Upper lobe of left lung (tissue), 6 donors: ENCODE results near the gene P2RY6. TPM values are rescaled to one million over a fixed set of nuclear protein-coding genes. Genes with fewer than 3 reads are reported as not detected.

Experiments
- ATAC-seq, 2 donors: fragments of 200-7000 bp; cut with Tn5 transposase; one replicate each; pipeline ENCODE4 v1.9.1; 2022; ENCODE audit warnings: mild to moderate bottlenecking in 2 of 2, moderate library complexity in 2 of 2; ENCODE audit not compliant: low FRiP score in 2 of 2
- DNase-seq, 2 donors: peaks; one replicate each; pipeline ENCODE4 v3.0.0-alpha.2; 2019 to 2020
- H3K27ac ChIP-seq, 4 donors: fragments of 200-600 bp; sonication (generic); one replicate each; pipeline ENCODE4 v1.5.1; 2016 to 2019
- H3K27me3 ChIP-seq, 4 donors: fragments of 200-600 bp; sonication (generic); one replicate each; pipeline ENCODE4 v1.5.1; 2017 to 2019
- H3K36me3 ChIP-seq, 4 donors: fragments of 200-600 bp; sonication (generic); one replicate each; pipeline ENCODE4 v1.5.1; 2016 to 2019
- H3K4me1 ChIP-seq, 4 donors: fragments of 200-600 bp; sonication (generic); one replicate each; pipeline ENCODE4 v1.5.1; 2018 to 2019
- H3K4me3 ChIP-seq, 4 donors: fragments of 200-600 bp; sonication (generic); one replicate each; pipeline ENCODE4 v1.5.1; 2017 to 2019; ENCODE audit warnings: mild to moderate bottlenecking in 2 of 4, moderate library complexity in 1 of 4
- H3K9me3 ChIP-seq, 4 donors: fragments of 200-600 bp; sonication (generic); one replicate each; pipeline ENCODE4 v1.5.1; 2018 to 2019
- CTCF ChIP-seq, 6 experiments: fragments of 450-650 bp in 4 of 6; fragments of 200-600 bp in 2 of 6; sonication (generic) in 2 of 6; IDR thresholded peaks; one replicate each; pipeline ENCODE4 v1.5.1; 2016 to 2019; ENCODE audit warnings: antibody characterized with exemption in 6 of 6
- EP300 ChIP-seq, 4 donors: sonication (generic); formaldehyde crosslinking; IDR thresholded peaks; one replicate each; pipeline ENCODE4 v1.5.1; 2017; ENCODE audit warnings: antibody characterized with exemption in 4 of 4, control low read depth in 2 of 4
- POLR2A ChIP-seq, 4 donors: fragments of 450-650 bp; IDR thresholded peaks; one replicate each; pipeline ENCODE4 v1.5.1; 2016 to 2017; ENCODE audit warnings: antibody characterized with exemption in 4 of 4, mild to moderate bottlenecking in 2 of 4
- POLR2AphosphoS5 ChIP-seq, 2 donors: sonication (generic); formaldehyde crosslinking; IDR thresholded peaks; one replicate each; pipeline ENCODE4 v1.5.1; 2017; ENCODE audit warnings: antibody characterized with exemption in 2 of 2
- WGBS, 2 donors: methylation state at CpG; one replicate each; pipeline ENCODE4 v1.1.5; 2017 to 2018; 5-methylcytosine and 5-hydroxymethylcytosine counted together
- total RNA-seq, 6 donors: library from RNA; depleted of rRNA in 4 of 6; stranded (reverse); fragments of >200 nt in 4 of 6; gene quantifications; one replicate each; pipeline versions ENCODE4 v1.1.0 to v1.2.1, GENCODE V29; 2016 to 2021
- donor health status: DM: no; HTN: no; CAD: no; lungs with moderate emphysema.
- donor health status: DM: no; HTN: yes; CAD: no; lungs with severe emphysema.

P2RY6 gene
- total RNA-seq, 6 donors from 2014 or later, result 0.30 to 5.3 (median 1.4) TPM; not detected in 1

- Histone ChIP-seq H3K4me3 (no peak overlapping the region), H3K27me3 (no peaks in the 10 kb centered on the region), H3K4me1 (peaks cover 0 to 9% (median 2%) of the 10 kb centered on the region in 4 donors), H3K9me3 (no peaks in the 10 kb centered on the region), H3K36me3 (no peaks in the 10 kb centered on the region), H3K27ac (peak overlapping the region in 1 of 4 donors; percentile 69)
- WGBS, 2 donors, result 83 to 84% methylated on average over 2 to 3 of the region's 3 CpGs
- no peak for ATAC-seq
- TF ChIP-seq EP300 (IDR thresholded peaks at IDR 0.05) (no peak), POLR2AphosphoS5 (IDR thresholded peaks at IDR 0.05) (no peak), CTCF (IDR thresholded peaks at IDR 0.05) (no peak)
- no peak for DNase-seq
Measured at GRCh38 chr11:73281796-73282660, 9.9 kb downstream of the P2RY6 start.

- no peak for TF ChIP-seq EP300 (IDR thresholded peaks at IDR 0.05)
- TF ChIP-seq POLR2A (IDR thresholded peaks at IDR 0.05), result no peak
- no peak for TF ChIP-seq CTCF (IDR thresholded peaks at IDR 0.05)
- TF ChIP-seq POLR2AphosphoS5 (IDR thresholded peaks at IDR 0.05), result no peak
- H3K27ac ChIP-seq, result no peak overlapping the region
- H3K36me3 ChIP-seq, result no peaks in the 10 kb centered on the region
- no peak for ATAC-seq
- H3K4me3 ChIP-seq, result no peak overlapping the region
- 69 to 74% methylated on average over 8 to 10 of the region's 10 CpGs for WGBS, 2 donors
- peaks cover 10 to 21% (median 14%) of the 10 kb centered on the region in 4 donors for H3K4me1 ChIP-seq
- H3K27me3 ChIP-seq, result no peaks in the 10 kb centered on the region
- no peak for DNase-seq
- no peaks in the 10 kb centered on the region for H3K9me3 ChIP-seq
Measured at GRCh38 chr11:73283276-73284000, 11.3 kb downstream of the P2RY6 start.

- Histone ChIP-seq H3K27ac (no peak overlapping the region), H3K4me1 (peaks cover 17 to 28% (median 20%) of the 10 kb centered on the region in 4 donors), H3K9me3 (no peaks in the 10 kb centered on the region), H3K27me3 (no peaks in the 10 kb centered on the region), H3K4me3 (no peak overlapping the region), H3K36me3 (no peaks in the 10 kb centered on the region)
- ATAC-seq (no peak), DNase-seq (no peak)
- TF ChIP-seq CTCF (IDR thresholded peaks at IDR 0.05), result no peak
- TF ChIP-seq POLR2AphosphoS5 (IDR thresholded peaks at IDR 0.05), result no peak
- no peak for TF ChIP-seq EP300 (IDR thresholded peaks at IDR 0.05)
- TF ChIP-seq POLR2A (IDR thresholded peaks at IDR 0.05), result no peak
- WGBS, 2 donors, result 77 to 88% methylated on average over 3 of the region's 3 CpGs
Measured at GRCh38 chr11:73284106-73284505, 12.0 kb downstream of the P2RY6 start.

- H3K9me3 ChIP-seq, result no peaks in the 10 kb centered on the region
- H3K4me3 ChIP-seq, result no peak overlapping the region
- peaks cover 25 to 36% (median 29%) of the 10 kb centered on the region in 4 donors for H3K4me1 ChIP-seq
- WGBS, 2 donors, result 100% methylated on average over 1 of the region's 1 CpG
- H3K36me3 ChIP-seq, result no peaks in the 10 kb centered on the region
- H3K27me3 ChIP-seq, result no peaks in the 10 kb centered on the region
- no peak overlapping the region for H3K27ac ChIP-seq
- ATAC-seq, result no peak
- no peak for DNase-seq
- TF ChIP-seq EP300 (IDR thresholded peaks at IDR 0.05) (no peak), POLR2AphosphoS5 (IDR thresholded peaks at IDR 0.05) (no peak), CTCF (IDR thresholded peaks at IDR 0.05) (no peak), POLR2A (IDR thresholded peaks at IDR 0.05) (no peak)
Measured at GRCh38 chr11:73285721-73286120, 13.6 kb downstream of the P2RY6 start.
